DND-41 (cell line): ENCODE results near the gene KRT73.

ENCODE experiments used
- ATAC-seq: fragments of 200-7000 bp; cut with Tn5 transposase; 3 replicates; pipeline ENCODE4 v1.9.1; 2021; ENCODE audit warnings: low read depth; ENCODE audit not compliant: insufficient read depth
- DNase-seq: peaks from one replicate; pipeline ENCODE4 v3.0.0-alpha.2; 2020
- H2AFZ ChIP-seq: 2 replicates; pipeline ENCODE4 v1.6.0; 2012; ENCODE audit warnings: low read depth, low read length
- H3K27ac ChIP-seq: 2 replicates; pipeline ENCODE4 v1.5.1; 2012; ENCODE audit warnings: low read length, inconsistent platforms
- H3K27me3 ChIP-seq: fragments of 200-600 bp; sonication (generic); 2 replicates; pipeline ENCODE4 v1.6.0; 2012; ENCODE audit warnings: low read length, mild to moderate bottlenecking, inconsistent platforms; ENCODE audit not compliant: insufficient read depth, poor library complexity
- H3K36me3 ChIP-seq: 2 replicates; pipeline ENCODE4 v1.5.1; 2012; ENCODE audit warnings: low read length, inconsistent platforms; ENCODE audit not compliant: insufficient read depth
- H3K4me1 ChIP-seq: 2 replicates; pipeline ENCODE4 v1.5.1; 2012; ENCODE audit warnings: mild to moderate bottlenecking, low read length; ENCODE audit not compliant: insufficient read depth
- H3K4me2 ChIP-seq: 2 replicates; pipeline ENCODE4 v1.6.0; 2012; ENCODE audit warnings: mild to moderate bottlenecking, moderate library complexity, low read length, inconsistent platforms; ENCODE audit not compliant: insufficient read depth
- H3K4me3 ChIP-seq, 2 experiments: fragments of 200-600 bp in 1 of 2; shearing (Covaris generic) in 1 of 2; 2 replicates each; pipeline ENCODE4 v1.5.1; 2012 to 2016; ENCODE audit warnings: inconsistent platforms in 2 of 2, low read length in 2 of 2, mild to moderate bottlenecking in 2 of 2, low read depth in 1 of 2, moderate library complexity in 1 of 2
- H3K79me2 ChIP-seq: 2 replicates; pipeline ENCODE4 v1.6.0; 2012; ENCODE audit warnings: low read length, inconsistent platforms; ENCODE audit not compliant: insufficient read depth
- H3K9ac ChIP-seq: 2 replicates; pipeline ENCODE4 v1.6.0; 2012; ENCODE audit warnings: low read depth, mild to moderate bottlenecking, inconsistent platforms, low read length, moderate library complexity
- H3K9me3 ChIP-seq: 2 replicates; pipeline ENCODE4 v1.5.1; 2012; ENCODE audit warnings: low read length, moderate library complexity, mild to moderate bottlenecking, inconsistent platforms; ENCODE audit not compliant: insufficient read depth, severe bottlenecking
- H4K20me1 ChIP-seq: 2 replicates; pipeline ENCODE4 v1.6.0; 2012; ENCODE audit warnings: low read length; ENCODE audit not compliant: insufficient read depth
- EZH2 ChIP-seq: IDR thresholded peaks from 3 replicates; pipeline ENCODE4 v1.6.1; 2012; ENCODE audit warnings: borderline replicate concordance, low read depth, mild to moderate bottlenecking, moderate library complexity, low read length, inconsistent platforms; ENCODE audit not compliant: severe bottlenecking
- TF ChIP-seq, protein P1 (sequence below): IDR thresholded peaks from 2 replicates; pipeline ENCODE4 v1.5.1; 2012; ENCODE audit warnings: borderline replicate concordance, low read length, moderate library complexity, mild to moderate bottlenecking; ENCODE audit not compliant: poor library complexity, severe bottlenecking; ENCODE audit errors: extremely low read depth

The KRT73 gene

DNA sequence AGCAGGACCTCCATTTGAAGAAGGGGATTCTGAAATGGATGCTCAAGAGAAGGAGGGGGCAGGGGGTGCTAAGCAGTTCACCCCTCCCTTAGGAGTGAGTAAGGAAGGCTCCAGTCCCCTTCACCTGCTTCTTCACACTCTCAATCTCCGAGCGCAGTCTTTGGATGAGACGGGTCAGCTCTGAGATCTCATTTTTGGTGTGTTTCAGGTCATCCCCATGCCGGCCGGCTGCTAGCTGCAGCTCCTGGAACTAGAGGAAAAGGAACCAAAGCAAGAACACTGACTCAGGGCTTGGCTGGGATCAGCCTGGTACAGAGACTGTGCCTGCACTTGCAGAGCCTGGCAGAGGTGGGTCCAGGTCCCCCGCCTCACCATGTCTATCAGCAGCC is 7.3 kb downstream of the KRT73 start:
- Histone ChIP-seq H3K4me3 (no peak overlapping the region), H3K79me2 (no peaks in the 10 kb centered on the region), H2AFZ (no peak overlapping the region), H4K20me1 (peaks cover 3% of the 10 kb centered on the region; the same call in 1 of the 2 replicates), H3K4me2 (no peak overlapping the region), H3K36me3 (no peaks in the 10 kb centered on the region), H3K9me3 (no peaks in the 10 kb centered on the region), H3K4me1 (no peaks in the 10 kb centered on the region), H3K9ac (no peak overlapping the region), H3K27me3 (peaks cover 24% of the 10 kb centered on the region), H3K27ac (no peak overlapping the region)
- ATAC-seq (no peak), DNase-seq (no peak)
- no peak for TF ChIP-seq EZH2
- TF ChIP-seq, protein P1, sequence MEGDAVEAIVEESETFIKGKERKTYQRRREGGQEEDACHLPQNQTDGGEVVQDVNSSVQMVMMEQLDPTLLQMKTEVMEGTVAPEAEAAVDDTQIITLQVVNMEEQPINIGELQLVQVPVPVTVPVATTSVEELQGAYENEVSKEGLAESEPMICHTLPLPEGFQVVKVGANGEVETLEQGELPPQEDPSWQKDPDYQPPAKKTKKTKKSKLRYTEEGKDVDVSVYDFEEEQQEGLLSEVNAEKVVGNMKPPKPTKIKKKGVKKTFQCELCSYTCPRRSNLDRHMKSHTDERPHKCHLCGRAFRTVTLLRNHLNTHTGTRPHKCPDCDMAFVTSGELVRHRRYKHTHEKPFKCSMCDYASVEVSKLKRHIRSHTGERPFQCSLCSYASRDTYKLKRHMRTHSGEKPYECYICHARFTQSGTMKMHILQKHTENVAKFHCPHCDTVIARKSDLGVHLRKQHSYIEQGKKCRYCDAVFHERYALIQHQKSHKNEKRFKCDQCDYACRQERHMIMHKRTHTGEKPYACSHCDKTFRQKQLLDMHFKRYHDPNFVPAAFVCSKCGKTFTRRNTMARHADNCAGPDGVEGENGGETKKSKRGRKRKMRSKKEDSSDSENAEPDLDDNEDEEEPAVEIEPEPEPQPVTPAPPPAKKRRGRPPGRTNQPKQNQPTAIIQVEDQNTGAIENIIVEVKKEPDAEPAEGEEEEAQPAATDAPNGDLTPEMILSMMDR, result no peak

DNA sequence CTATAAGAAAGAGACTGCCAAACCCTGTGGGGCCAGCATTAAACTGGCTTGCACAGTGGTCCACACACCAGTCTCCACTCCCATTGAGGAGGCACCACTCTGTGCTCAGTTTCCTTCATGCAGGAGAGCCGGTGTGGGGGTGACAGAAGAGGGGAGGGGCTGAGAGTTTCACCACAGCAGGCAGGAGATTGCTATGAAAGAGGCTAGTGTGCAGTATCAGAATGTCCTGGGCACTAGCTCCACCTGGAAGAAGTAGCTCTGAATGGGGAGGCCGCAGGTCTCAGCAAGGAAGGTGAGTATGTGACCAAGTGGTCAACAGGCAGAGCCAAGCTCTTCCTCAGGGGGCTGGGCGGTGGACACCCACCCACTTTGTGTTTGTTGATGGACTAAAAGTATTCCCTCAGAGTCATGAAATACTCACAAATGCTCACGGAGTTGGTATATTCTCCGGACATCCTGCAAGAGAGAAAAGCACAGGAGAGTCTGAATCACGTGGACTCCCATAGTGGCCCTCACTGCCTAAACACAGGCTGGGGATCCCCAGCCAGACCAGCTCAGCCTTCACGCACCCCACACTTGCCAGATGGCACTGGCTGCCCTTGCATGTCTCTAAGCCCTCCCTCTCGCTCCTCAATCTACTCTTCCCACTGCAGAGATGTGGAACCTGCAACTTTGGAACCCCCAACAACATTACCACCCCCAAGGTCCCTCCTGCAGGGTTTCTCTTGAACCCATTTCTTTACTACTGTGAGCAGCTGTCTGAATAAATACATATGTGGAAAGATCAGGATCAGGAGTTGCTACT is 9.3 kb downstream of the KRT73 start:
- H2AFZ ChIP-seq, result no peak overlapping the region
- DNase-seq (no peak), ATAC-seq (no peak)
- no peaks in the 10 kb centered on the region for H3K9me3 ChIP-seq
- TF ChIP-seq EZH2, result no peak
- TF ChIP-seq, protein P1, result no peak
- H3K4me2 ChIP-seq, result no peak overlapping the region
- no peaks in the 10 kb centered on the region for H3K4me1 ChIP-seq
- no peaks in the 10 kb centered on the region for H3K79me2 ChIP-seq
- no peak overlapping the region for H3K4me3 ChIP-seq
- no peak overlapping the region for H3K27ac ChIP-seq
- no peak overlapping the region for H3K9ac ChIP-seq
- H4K20me1 ChIP-seq, result peaks cover 3% of the 10 kb centered on the region; the same call in 1 of the 2 replicates
- H3K27me3 ChIP-seq, result peaks cover 29% of the 10 kb centered on the region
- no peaks in the 10 kb centered on the region for H3K36me3 ChIP-seq

DNA sequence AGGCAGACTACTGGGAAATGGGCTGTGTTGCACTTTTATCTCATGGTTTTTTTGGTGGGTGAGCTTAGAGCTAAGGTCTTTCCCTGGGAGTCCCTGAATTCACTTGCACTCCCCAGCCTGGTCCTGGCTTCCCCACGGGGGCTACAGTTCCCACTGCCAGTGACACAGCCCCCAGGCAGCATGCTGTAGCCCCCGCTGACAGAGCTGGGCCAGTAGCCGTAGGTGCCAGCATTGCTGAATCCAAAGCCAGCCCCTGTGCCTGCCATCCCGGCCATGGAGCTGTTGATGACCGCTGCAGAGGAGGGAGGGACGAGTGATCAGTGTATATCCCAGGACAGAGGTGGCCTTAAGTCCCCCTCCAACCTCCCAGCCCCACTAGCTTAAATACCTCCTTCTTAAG is 10.2 kb downstream of the KRT73 start:
- H3K4me2 ChIP-seq, result no peak overlapping the region
- no peaks in the 10 kb centered on the region for H3K4me1 ChIP-seq
- H3K9ac ChIP-seq, result no peak overlapping the region
- no peak for TF ChIP-seq EZH2
- TF ChIP-seq, protein P1, result no peak
- H3K4me3 ChIP-seq, result no peak overlapping the region
- H3K27me3 ChIP-seq, result peaks cover 29% of the 10 kb centered on the region
- ATAC-seq, result no peak
- no peak for DNase-seq
- no peaks in the 10 kb centered on the region for H3K79me2 ChIP-seq
- no peaks in the 10 kb centered on the region for H3K36me3 ChIP-seq
- H3K9me3 ChIP-seq, result no peaks in the 10 kb centered on the region
- 0 out of 2 replicates have a peak, but pooled peaks cover 3% of the 10 kb centered on the region for H4K20me1 ChIP-seq
- no peak overlapping the region for H2AFZ ChIP-seq
- H3K27ac ChIP-seq, result no peak overlapping the region

DNA sequence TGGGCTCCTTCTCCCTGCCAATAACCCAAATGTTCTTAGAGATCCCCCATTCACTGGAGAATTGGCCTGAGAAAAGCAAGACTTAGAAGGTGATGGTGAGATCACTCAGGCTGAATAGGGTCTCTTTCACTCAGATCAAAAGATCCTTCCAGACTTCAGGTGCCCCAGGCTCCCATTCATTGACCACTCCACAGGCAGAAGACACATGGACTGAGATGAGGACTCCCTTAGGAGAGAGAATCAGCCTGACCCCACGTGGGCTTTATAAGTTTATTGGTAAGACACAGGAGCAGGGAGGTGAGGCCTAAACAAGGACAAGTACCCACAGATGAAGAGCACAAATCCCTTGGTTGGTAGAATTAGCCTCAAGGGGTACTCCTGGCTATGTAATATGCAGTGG is 11.0 kb downstream of the KRT73 start:
- Histone ChIP-seq H3K4me1 (no peaks in the 10 kb centered on the region), H3K79me2 (no peaks in the 10 kb centered on the region), H3K4me2 (no peak overlapping the region), H3K27ac (no peak overlapping the region), H3K36me3 (no peaks in the 10 kb centered on the region), H3K9me3 (no peaks in the 10 kb centered on the region), H4K20me1 (0 out of 2 replicates have a peak, but pooled peaks cover 3% of the 10 kb centered on the region), H3K27me3 (peaks cover 25% of the 10 kb centered on the region), H2AFZ (no peak overlapping the region), H3K9ac (no peak overlapping the region), H3K4me3 (no peak overlapping the region)
- ATAC-seq (no peak), DNase-seq (no peak)
- TF ChIP-seq, protein P1, result no peak
- TF ChIP-seq EZH2, result no peak
